ENCODE measurements around the gene CACNA1A.

GRCh38 chr19:13441810-13442512 is 64.3 kb downstream of the CACNA1A start:
- no peak for TF ChIP-seq CTCF (conservative IDR thresholded peaks at IDR 0.05)
- no peak for TF ChIP-seq ZFX (IDR thresholded peaks at IDR 0.05)

All from C4-2B (cell line).